IMR-90 (cell line): ENCODE measurements around the gene AKAP7. TPM values are rescaled to one million over a fixed set of nuclear protein-coding genes. Genes with fewer than 3 reads are reported as not detected.

Source experiments
- ATAC-seq: fragments of 200-7000 bp; cut with Tn5 transposase; 2 replicates; pipeline ENCODE4 v1.9.1; 2020; ENCODE audit warnings: low read depth, mild to moderate bottlenecking, moderate library complexity
- BruUV-seq: library from RNA; stranded (reverse); fragments of 400-500 nt; replicated peaks from 2 replicates; lab custom pipeline; 2021; lab: Mats Ljungman, UMichigan
- CTCF ChIA-PET: fragments of 300-600 bp; formaldehyde crosslinking; extraction: SDS; loops from one replicate; lab custom pipeline; 2021; ENCODE audit warnings: antibody characterized with exemption; lab: Yijun Ruan, JAX
- POLR2A ChIA-PET: fragments of 300-600 bp; sonication (Branson Sonifier 250); formaldehyde crosslinking; loops from one replicate; lab custom pipeline; 2022; ENCODE audit warnings: antibody characterized with exemption; ENCODE audit not compliant: unreplicated experiment; lab: Charles Lee
- DNase-seq: peaks from one replicate; pipeline ENCODE4 v3.0.0; 2013
- H2AFZ ChIP-seq: replicated peaks from 2 replicates; pipeline ENCODE3; 2013; ENCODE audit warnings: low read length, mild to moderate bottlenecking; ENCODE audit not compliant: poor library complexity
- H2AK5ac ChIP-seq: 2 replicates; pipeline ENCODE4 v1.6.1; 2013; ENCODE audit warnings: low read depth, low read length, inconsistent platforms
- H2AK9ac ChIP-seq: replicated peaks from 2 replicates; pipeline ENCODE3; 2013; ENCODE audit warnings: mild to moderate bottlenecking, low read depth, low read length, moderate library complexity; ENCODE audit not compliant: poor library complexity
- H2BK120ac ChIP-seq: 2 replicates; pipeline ENCODE4 v1.6.1; 2013; ENCODE audit warnings: low read depth, low read length, inconsistent platforms
- H2BK15ac ChIP-seq: 3 replicates; pipeline ENCODE4 v1.6.1; 2013; ENCODE audit warnings: low read depth, low read length, inconsistent platforms
- H2BK20ac ChIP-seq: 2 replicates; pipeline ENCODE4 v1.6.1; 2013; ENCODE audit warnings: low read depth, mild to moderate bottlenecking, inconsistent platforms, low read length, moderate library complexity
- H2BK5ac ChIP-seq: 2 replicates; pipeline ENCODE4 v1.6.1; 2013; ENCODE audit warnings: mild to moderate bottlenecking, low read depth, low read length, inconsistent platforms; ENCODE audit not compliant: poor library complexity, severe bottlenecking
- H3K14ac ChIP-seq: replicated peaks from 2 replicates; pipeline ENCODE4 v1.6.1; 2013; ENCODE audit warnings: low read depth, low read length, inconsistent platforms
- H3K18ac ChIP-seq: 2 replicates; pipeline ENCODE4 v1.6.1; 2013; ENCODE audit warnings: low read depth, low read length, control low read depth
- H3K23ac ChIP-seq: 2 replicates; pipeline ENCODE4 v1.6.1; 2013; ENCODE audit warnings: low read depth, low read length, inconsistent platforms
- H3K27ac ChIP-seq: 2 replicates; pipeline ENCODE4 v1.5.1; 2013; ENCODE audit warnings: mild to moderate bottlenecking, control low read depth, low read length; ENCODE audit not compliant: insufficient read depth
- H3K27me3 ChIP-seq: 2 replicates; pipeline ENCODE4 v1.6.1; 2013; ENCODE audit warnings: low read length; ENCODE audit not compliant: control insufficient read depth, insufficient read depth
- H3K36me3 ChIP-seq: 2 replicates; pipeline ENCODE4 v1.6.1; 2013; ENCODE audit warnings: low read length, mixed read lengths; ENCODE audit not compliant: control insufficient read depth, insufficient read depth
- H3K4ac ChIP-seq: 2 replicates; pipeline ENCODE4 v1.6.1; 2013; ENCODE audit warnings: low read depth, low read length, inconsistent platforms
- H3K4me1 ChIP-seq: 2 replicates; pipeline ENCODE4 v1.6.1; 2013; ENCODE audit warnings: low read length, mixed read lengths; ENCODE audit not compliant: control insufficient read depth, insufficient read depth
- H3K4me2 ChIP-seq: 2 replicates; pipeline ENCODE4 v1.6.1; 2013; ENCODE audit warnings: low read depth, mild to moderate bottlenecking, control low read depth, low read length, moderate library complexity
- H3K4me3 ChIP-seq: 2 replicates; pipeline ENCODE4 v1.5.1; 2013; ENCODE audit warnings: low read depth, mild to moderate bottlenecking, control low read depth, low read length, moderate library complexity; ENCODE audit not compliant: insufficient read depth
- H3K56ac ChIP-seq: 2 replicates; pipeline ENCODE4 v1.6.1; 2013; ENCODE audit warnings: low read length, inconsistent platforms; ENCODE audit not compliant: insufficient read depth; ENCODE audit errors: extremely low read depth
- H3K79me1 ChIP-seq, 2 experiments: 2 replicates each; pipeline ENCODE4 v1.6.1; 2013; ENCODE audit warnings: low read length in 2 of 2, inconsistent platforms in 1 of 2, low read depth in 1 of 2
- H3K9ac ChIP-seq: 2 replicates; pipeline ENCODE4 v1.6.1; 2013; ENCODE audit warnings: low read depth, low read length, control low read depth
- H3K9me1 ChIP-seq: 2 replicates; pipeline ENCODE4 v1.6.1; 2013; ENCODE audit warnings: low read length, inconsistent platforms; ENCODE audit not compliant: insufficient read depth
- H3K9me3 ChIP-seq: 2 replicates; pipeline ENCODE4 v1.6.1; 2013; ENCODE audit warnings: low read length; ENCODE audit not compliant: control insufficient read depth, insufficient read depth
- H4K20me1 ChIP-seq: 2 replicates; pipeline ENCODE4 v1.6.1; 2013; ENCODE audit warnings: low read length, inconsistent platforms; ENCODE audit not compliant: insufficient read depth
- H4K5ac ChIP-seq: 2 replicates; pipeline ENCODE4 v1.6.1; 2013; ENCODE audit warnings: mild to moderate bottlenecking, low read depth, low read length, control low read depth
- H4K8ac ChIP-seq, 2 experiments: 2 replicates each; pipeline ENCODE4 v1.6.1; 2013; ENCODE audit warnings: low read depth in 2 of 2, low read length in 2 of 2, control low read depth in 1 of 2, inconsistent platforms in 1 of 2
- H4K91ac ChIP-seq: 2 replicates; pipeline ENCODE4 v1.6.1; 2013; ENCODE audit warnings: low read depth, low read length, inconsistent platforms; ENCODE audit not compliant: insufficient read depth
- BHLHE40 ChIP-seq: fragments of 150-350 bp; IDR thresholded peaks from 2 replicates; pipeline ENCODE4 v1.6.1; 2016; ENCODE audit warnings: mild to moderate bottlenecking, low read depth, low read length
- CHD1 ChIP-seq: IDR thresholded peaks from 2 replicates; pipeline ENCODE4 v1.6.1; 2012; ENCODE audit warnings: low read depth, low read length, improper control_type of control experiment
- FOS ChIP-seq: fragments of 150-350 bp; IDR thresholded peaks from 2 replicates; pipeline ENCODE4 v1.6.1; 2016; ENCODE audit warnings: low read depth, low read length
- MAFK ChIP-seq: IDR thresholded peaks from 2 replicates; pipeline ENCODE4 v1.6.1; 2012; ENCODE audit warnings: low read depth, low read length, improper control_type of control experiment
- MAZ ChIP-seq: IDR thresholded peaks from 2 replicates; pipeline ENCODE4 v1.6.1; 2012; ENCODE audit warnings: low read depth, mild to moderate bottlenecking, low read length, improper control_type of control experiment, moderate library complexity, borderline replicate concordance
- MXI1 ChIP-seq: IDR thresholded peaks from 2 replicates; pipeline ENCODE4 v1.6.1; 2012; ENCODE audit warnings: low read depth, mild to moderate bottlenecking, low read length, moderate library complexity, borderline replicate concordance
- NFE2L2 ChIP-seq: fragments of 150-350 bp; IDR thresholded peaks from 2 replicates; pipeline ENCODE4 v1.6.1; 2016; ENCODE audit warnings: low read depth, mild to moderate bottlenecking, low read length
- POLR2A ChIP-seq: IDR thresholded peaks from 2 replicates; pipeline ENCODE4 v1.6.1; 2012; ENCODE audit warnings: mild to moderate bottlenecking, low read depth, low read length
- RAD21 ChIP-seq: IDR thresholded peaks from 2 replicates; pipeline ENCODE4 v1.6.1; 2012; ENCODE audit warnings: low read length, improper control_type of control experiment
- RFX5 ChIP-seq: IDR thresholded peaks from 2 replicates; pipeline ENCODE4 v1.8.0; 2012; ENCODE audit warnings: low read depth, mild to moderate bottlenecking, low read length, moderate library complexity
- SMC3 ChIP-seq: fragments of 150-350 bp; IDR thresholded peaks from 2 replicates; pipeline ENCODE4 v1.6.1; 2016; ENCODE audit warnings: low read depth, mild to moderate bottlenecking, antibody characterized with exemption, low read length, moderate library complexity
- USF2 ChIP-seq: fragments of 150-350 bp; IDR thresholded peaks from 2 replicates; pipeline ENCODE4 v1.6.1; 2017; ENCODE audit warnings: mild to moderate bottlenecking, antibody characterized with exemption, low read length, low read depth
- WGBS, 2 experiments: methylation state at CpG; one replicate each; pipeline versions ENCODE4 v1.1.5 to v1.1.7; 2013; ENCODE audit warnings: missing lambda C conversion rate in 2 of 2; ENCODE audit not compliant: insufficient read length in 1 of 2; ENCODE audit errors: extremely low coverage in 2 of 2; 5-methylcytosine and 5-hydroxymethylcytosine counted together
- dilution Hi-C: fragments of 300-500 bp; cut with HindIII; formaldehyde crosslinking; loops from one replicate; pipeline ENCODE4 v1.14.3; 2018; ENCODE audit warnings: low sequenced_read_pairs; ENCODE audit not compliant: unreplicated experiment
- in situ Hi-C: fragments of 300-500 bp; cut with MboI; formaldehyde crosslinking; loops from 3 replicates; pipeline ENCODE4 v1.14.3; 2019; ENCODE audit warnings: low sequenced_read_pairs, inconsistent platforms, mixed read lengths
- intact Hi-C: fragments of 100-400 bp; cut with micrococcal nuclease; formaldehyde crosslinking; loops from 2 replicates; pipeline ENCODE4 v1.10.0; 2022
- polyA plus RNA-seq, 3 experiments: library from polyadenylated mRNA; depleted of rRNA; stranded (reverse); fragments of >200 nt; gene quantifications; 2 replicates each; pipeline ENCODE4 v1.2.3, GENCODE V29; 2012; ENCODE audit warnings: low replicate concordance in 1 of 3
- total RNA-seq: library from RNA; depleted of rRNA; stranded (reverse); fragments of >200 nt; gene quantifications from 2 replicates; pipeline ENCODE4 v1.2.3, GENCODE V29; 2012
- TF ChIP-seq, protein P1 (sequence below): conservative IDR thresholded peaks from 2 replicates; pipeline ENCODE4 v1.5.1; 2012; ENCODE audit warnings: mild to moderate bottlenecking, low read depth, low read length, improper control_type of control experiment
- TF ChIP-seq, protein P2 (sequence below): fragments of 150-350 bp; IDR thresholded peaks from 2 replicates; pipeline ENCODE4 v1.6.1; 2016; ENCODE audit warnings: low read depth, mild to moderate bottlenecking, low read length, moderate library complexity, borderline replicate concordance

AKAP7 gene
- total and polyA plus RNA-seq, 2 of the 4 experiments (the other 2 are of a cell fraction), result 0.54 to 1.1 TPM

GRCh38 chr6:131269565-131270391, 134.5 kb downstream of the AKAP7 start:
- in situ Hi-C loops, result no loop called here
- dilution Hi-C loops, result no loop called here

More at GRCh38 chr6:131269565-131270391, 134.5 kb downstream of the AKAP7 start:
- no peak overlapping the region for H4K91ac ChIP-seq
- no peak overlapping the region for H3K27ac ChIP-seq
- no peak overlapping the region for H2AFZ ChIP-seq
- no peak overlapping the region for H4K8ac ChIP-seq
- H3K56ac ChIP-seq, result no peak overlapping the region
- H3K4me2 ChIP-seq, result no peak overlapping the region
- H3K4me1 ChIP-seq, result peaks cover 3% of the 10 kb centered on the region
- POLR2A ChIA-PET, result no interaction called here
- CTCF ChIA-PET, result no interaction called here
- intact Hi-C loops, result no loop called here
- no peak overlapping the region for H3K18ac ChIP-seq
- no peak overlapping the region for H3K4me3 ChIP-seq
- H2AK5ac ChIP-seq, result no peak overlapping the region
- WGBS, 2 experiments, result no CpG with 5 or more reads among the region's 3 CpGs
- no peak overlapping the region for H3K9ac ChIP-seq
- no peaks in the 10 kb centered on the region for H3K79me1 ChIP-seq
- no TSS peak for BruUV-seq
- no peaks in the 10 kb centered on the region for H4K20me1 ChIP-seq
- H2BK15ac ChIP-seq, result no peak overlapping the region
- no peak overlapping the region for H4K5ac ChIP-seq
- ATAC-seq (no peak), DNase-seq (no peak)
- TF ChIP-seq RFX5, result no peak
- TF ChIP-seq MXI1, result no peak
- no peak for TF ChIP-seq FOS
- TF ChIP-seq BHLHE40, result no peak
- no peak for TF ChIP-seq RAD21
- TF ChIP-seq POLR2A, result no peak
- TF ChIP-seq, protein P1, sequence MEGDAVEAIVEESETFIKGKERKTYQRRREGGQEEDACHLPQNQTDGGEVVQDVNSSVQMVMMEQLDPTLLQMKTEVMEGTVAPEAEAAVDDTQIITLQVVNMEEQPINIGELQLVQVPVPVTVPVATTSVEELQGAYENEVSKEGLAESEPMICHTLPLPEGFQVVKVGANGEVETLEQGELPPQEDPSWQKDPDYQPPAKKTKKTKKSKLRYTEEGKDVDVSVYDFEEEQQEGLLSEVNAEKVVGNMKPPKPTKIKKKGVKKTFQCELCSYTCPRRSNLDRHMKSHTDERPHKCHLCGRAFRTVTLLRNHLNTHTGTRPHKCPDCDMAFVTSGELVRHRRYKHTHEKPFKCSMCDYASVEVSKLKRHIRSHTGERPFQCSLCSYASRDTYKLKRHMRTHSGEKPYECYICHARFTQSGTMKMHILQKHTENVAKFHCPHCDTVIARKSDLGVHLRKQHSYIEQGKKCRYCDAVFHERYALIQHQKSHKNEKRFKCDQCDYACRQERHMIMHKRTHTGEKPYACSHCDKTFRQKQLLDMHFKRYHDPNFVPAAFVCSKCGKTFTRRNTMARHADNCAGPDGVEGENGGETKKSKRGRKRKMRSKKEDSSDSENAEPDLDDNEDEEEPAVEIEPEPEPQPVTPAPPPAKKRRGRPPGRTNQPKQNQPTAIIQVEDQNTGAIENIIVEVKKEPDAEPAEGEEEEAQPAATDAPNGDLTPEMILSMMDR, result no peak
- TF ChIP-seq SMC3, result no peak
- TF ChIP-seq USF2, result no peak
- TF ChIP-seq, protein P2, sequence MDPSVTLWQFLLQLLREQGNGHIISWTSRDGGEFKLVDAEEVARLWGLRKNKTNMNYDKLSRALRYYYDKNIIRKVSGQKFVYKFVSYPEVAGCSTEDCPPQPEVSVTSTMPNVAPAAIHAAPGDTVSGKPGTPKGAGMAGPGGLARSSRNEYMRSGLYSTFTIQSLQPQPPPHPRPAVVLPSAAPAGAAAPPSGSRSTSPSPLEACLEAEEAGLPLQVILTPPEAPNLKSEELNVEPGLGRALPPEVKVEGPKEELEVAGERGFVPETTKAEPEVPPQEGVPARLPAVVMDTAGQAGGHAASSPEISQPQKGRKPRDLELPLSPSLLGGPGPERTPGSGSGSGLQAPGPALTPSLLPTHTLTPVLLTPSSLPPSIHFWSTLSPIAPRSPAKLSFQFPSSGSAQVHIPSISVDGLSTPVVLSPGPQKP, result no peak
- TF ChIP-seq MAZ, result no peak
- TF ChIP-seq MAFK, result no peak
- TF ChIP-seq CHD1, result no peak
- TF ChIP-seq NFE2L2, result no peak
- H3K14ac ChIP-seq, result no peak overlapping the region
- no peaks in the 10 kb centered on the region for H3K36me3 ChIP-seq
- H2BK20ac ChIP-seq, result no peak overlapping the region
- no peaks in the 10 kb centered on the region for H3K9me3 ChIP-seq
- no peaks in the 10 kb centered on the region for H3K27me3 ChIP-seq
- H3K4ac ChIP-seq, result no peak overlapping the region
- H3K23ac ChIP-seq, result no peak overlapping the region
- no peak overlapping the region for H2BK5ac ChIP-seq
- no peak overlapping the region for H2AK9ac ChIP-seq
- 0 out of 2 replicates have a peak, but pooled peaks cover 3% of the 10 kb centered on the region for H3K9me1 ChIP-seq
- no peak overlapping the region for H2BK120ac ChIP-seq
